Kidney (tissue), 14 donors: ENCODE measurements around the gene SLC22A1. TPM values are rescaled to one million over a fixed set of nuclear protein-coding genes. Genes with fewer than 3 reads are reported as not detected.

Experiments
- DNase-seq, 5 donors: peaks; one replicate each; pipeline ENCODE4 v3.0.0-alpha.2; 2013 to 2020
- FAIRE-seq: peaks from 2 replicates; lab custom pipeline; 2012; peaks lifted over from hg19 to GRCh38; lab: Jason Lieb, UNC
- H3K27ac ChIP-seq, 2 donors: one replicate each; pipeline ENCODE4 v1.7.0; 2013; ENCODE audit warnings: low read depth in 2 of 2, low read length in 2 of 2, inconsistent platforms in 1 of 2
- H3K27me3 ChIP-seq: one replicate; pipeline ENCODE4 v1.7.1; 2013; ENCODE audit warnings: low read length, inconsistent platforms; ENCODE audit not compliant: control insufficient read depth, insufficient read depth
- H3K36me3 ChIP-seq, 3 donors: one replicate each; pipeline versions ENCODE4 v1.7.0 to v1.7.1; 2013; ENCODE audit warnings: low read length in 3 of 3, control low read depth in 1 of 3, inconsistent platforms in 1 of 3; ENCODE audit not compliant: insufficient read depth in 3 of 3, control insufficient read depth in 2 of 3
- H3K4me1 ChIP-seq, 3 donors: one replicate each; pipeline versions ENCODE4 v1.7.0 to v1.7.1; 2013; ENCODE audit warnings: low read length in 3 of 3, inconsistent platforms in 1 of 3, low read depth in 1 of 3; ENCODE audit not compliant: control insufficient read depth in 2 of 3, insufficient read depth in 2 of 3
- H3K4me3 ChIP-seq, 3 donors: one replicate each; pipeline versions ENCODE4 v1.7.0 to v1.8.1; 2013; ENCODE audit warnings: low read length in 3 of 3, control low read depth in 1 of 3, inconsistent platforms in 1 of 3
- H3K9ac ChIP-seq, 3 donors: one replicate each; pipeline versions ENCODE4 v1.7.0 to v1.7.1; 2013; ENCODE audit warnings: low read length in 3 of 3, control low read depth in 1 of 3, inconsistent platforms in 1 of 3
- H3K9me3 ChIP-seq, 3 donors: one replicate each; pipeline versions ENCODE4 v1.7.0 to v1.7.1; 2013; ENCODE audit warnings: low read length in 3 of 3, control low read depth in 1 of 3, inconsistent platforms in 1 of 3; ENCODE audit not compliant: control insufficient read depth in 2 of 3, insufficient read depth in 1 of 3
- CTCF ChIP-seq: IDR thresholded peaks from 3 replicates; pipeline ENCODE4 v1.5.1; 2012; ENCODE audit warnings: mild to moderate bottlenecking, moderate library complexity, borderline replicate concordance; ENCODE audit not compliant: insufficient read depth; ENCODE audit errors: extremely low read depth
- intact Hi-C: fragments of 100-400 bp; cut with DNase I; formaldehyde crosslinking; loops from one replicate; pipeline ENCODE4 v1.11.1; 2022
- polyA plus RNA-seq: library from polyadenylated mRNA; stranded (reverse); fragments of 350-450 nt; fragmentation: Illumina TruSeq; extraction: RNeasy Lipid Tissue Mini Kit (QIAGEN cat#74804); gene quantifications from one replicate; pipeline ENCODE4 v1.2.3, GENCODE V29; 2014; ENCODE audit warnings: low read depth, low replicate concordance; ENCODE audit not compliant: insufficient read depth
- total RNA-seq: library from RNA; stranded (reverse); fragmentation: NEBNext Ultra II Directional; extraction: Animal tissue kit (Norgen Biotek cat#: 25700); gene quantifications from one replicate; pipeline ENCODE4 v1.2.1, GENCODE V29; 2021
- donor health status: control.
- donor health status: control.
- donor health status: control.
- donor health status: control.
- donor health status: control.
- donor health status: DM: yes; HTN: yes; CAD: no.
- donor health status: Normal renal cell carcinoma (clear cell type).

Gene SLC22A1
- total and polyA plus RNA-seq, 2 donors from 2014 or later: 1.4 to 2.3 TPM

- Histone ChIP-seq H3K9ac (no peak overlapping the region), H3K27ac (no peak overlapping the region), H3K4me3 (no peak overlapping the region), H3K4me1 (peaks cover 0 to 13% (median 0%) of the 10 kb centered on the region in 3 donors), H3K27me3 (no peaks in the 10 kb centered on the region), H3K36me3 (peaks cover 0 to 5% (median 0%) of the 10 kb centered on the region in 3 donors), H3K9me3 (no peaks in the 10 kb centered on the region)
- intact Hi-C loops: no loop called here
- DNase-seq (no peak), FAIRE-seq (no peak)
- TF ChIP-seq CTCF: no peak
Measured at GRCh38 chr6:160120087-160120486, 1.5 kb upstream of the SLC22A1 start.

GRCh38 chr6:160121981-160122380 lies 366 bp downstream of the SLC22A1 start:
- DNase-seq: no peak
- FAIRE-seq: no peak
- no peak overlapping the region for H3K9ac ChIP-seq

GRCh38 chr6:160122744-160123143 lies 1.1 kb downstream of the SLC22A1 start:
- intact Hi-C loops: no loop called here
- no peak overlapping the region for H3K4me3 ChIP-seq
- H3K27me3 ChIP-seq: no peaks in the 10 kb centered on the region
- no peak overlapping the region for H3K27ac ChIP-seq
- peaks cover 0 to under 1% (median 0%) of the 10 kb centered on the region in 3 donors for H3K36me3 ChIP-seq
- no peak for TF ChIP-seq CTCF
- H3K9ac ChIP-seq: no peak overlapping the region
- DNase-seq (no peak), FAIRE-seq (no peak)
- peaks cover 0 to 13% (median 0%) of the 10 kb centered on the region in 3 donors for H3K4me1 ChIP-seq
- no peaks in the 10 kb centered on the region for H3K9me3 ChIP-seq

More at GRCh38 chr6:160121981-160122380, 366 bp downstream of the SLC22A1 start:
- peaks cover 0 to 13% (median 0%) of the 10 kb centered on the region in 3 donors for H3K4me1 ChIP-seq
- intact Hi-C loops: no loop called here
- no peaks in the 10 kb centered on the region for H3K9me3 ChIP-seq
- H3K36me3 ChIP-seq: peaks cover 0 to 5% (median 0%) of the 10 kb centered on the region in 3 donors
- no peak overlapping the region for H3K27ac ChIP-seq
- TF ChIP-seq CTCF: no peak
- H3K27me3 ChIP-seq: no peaks in the 10 kb centered on the region
- H3K4me3 ChIP-seq: no peak overlapping the region

GRCh38 chr6:160124007-160124406 lies 2.4 kb downstream of the SLC22A1 start:
- FAIRE-seq: no peak
- TF ChIP-seq CTCF: no peak

More at GRCh38 chr6:160124007-160124406, 2.4 kb downstream of the SLC22A1 start:
- no peaks in the 10 kb centered on the region for H3K9me3 ChIP-seq
- H3K36me3 ChIP-seq: no peaks in the 10 kb centered on the region
- no peaks in the 10 kb centered on the region for H3K27me3 ChIP-seq
- DNase-seq: no peak
- peaks cover 0 to 13% (median 0%) of the 10 kb centered on the region in 3 donors for H3K4me1 ChIP-seq
- no peak overlapping the region for H3K9ac ChIP-seq
- intact Hi-C loops: no loop called here
- H3K4me3 ChIP-seq: no peak overlapping the region
- H3K27ac ChIP-seq: no peak overlapping the region
